ENCODE data around the gene SS18L1.

DNA sequence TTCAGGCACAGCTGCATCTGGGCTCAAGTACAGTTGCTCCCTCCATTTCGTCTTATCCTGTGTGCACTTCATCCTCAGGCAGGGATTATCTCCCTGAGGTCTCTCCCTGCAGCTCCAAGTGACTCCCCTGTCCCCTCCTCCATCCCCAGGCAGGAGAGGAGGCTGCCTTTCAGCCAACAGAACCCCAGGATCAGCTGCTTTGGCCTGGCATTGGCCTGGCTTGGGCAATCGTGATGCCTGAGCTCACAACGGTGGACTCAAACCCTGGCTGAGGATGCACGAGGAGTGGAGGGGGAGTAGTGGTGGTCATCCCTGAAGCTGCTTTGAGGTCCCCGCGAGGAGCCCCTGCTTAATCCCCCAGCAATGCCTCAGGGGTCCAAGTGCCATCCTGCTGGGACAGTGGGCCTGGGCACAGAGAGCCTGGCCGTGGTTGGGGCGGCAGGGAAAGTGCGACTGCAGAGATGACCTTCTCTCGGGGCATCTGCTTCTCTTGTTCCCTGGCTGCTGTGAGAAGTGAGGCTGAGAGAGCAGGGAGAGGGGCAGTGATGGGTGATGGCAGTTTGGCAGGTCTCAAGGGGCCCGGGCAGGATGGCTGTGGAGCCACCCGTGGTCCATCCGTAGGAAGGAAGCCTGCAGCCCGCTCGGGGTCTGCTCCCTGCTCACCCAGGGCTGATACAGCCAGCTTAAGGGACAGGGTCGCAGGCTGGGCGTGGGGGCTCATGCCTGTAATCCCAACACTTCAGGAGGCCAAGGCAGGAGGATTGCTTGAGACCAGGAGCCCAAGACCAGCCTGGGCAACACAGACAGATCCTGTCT lies 82.5 kb downstream of the SS18L1 start:
- TF ChIP-seq FOXP2 (optimal IDR thresholded peaks at IDR 0.05; ENCODE audit: control extremely low read depth, extremely low read length, insufficient read depth) = no peak
- TF ChIP-seq POLR2AphosphoS5 (IDR thresholded peaks at IDR 0.05; ENCODE audit: borderline replicate concordance, low read depth, low read length) = no peak

All from SK-N-MC (cell line).